Endodermal cell (in vitro differentiated cells): ENCODE results near the gene PYGO2. TPM values are rescaled to one million over a fixed set of nuclear protein-coding genes. Genes with fewer than 3 reads are reported as not detected.

ENCODE experiments used
- DNase-seq: peaks from one replicate; pipeline ENCODE4 v3.0.0-alpha.2; 2017
- H3K27ac ChIP-seq: 2 replicates; pipeline ENCODE4 v1.5.1; 2013; ENCODE audit warnings: mild to moderate bottlenecking, low read depth, low read length, moderate library complexity
- H3K27me3 ChIP-seq: 2 replicates; pipeline ENCODE4 v1.6.1; 2013; ENCODE audit warnings: mild to moderate bottlenecking, low read length, moderate library complexity; ENCODE audit not compliant: insufficient read depth, control insufficient read depth, poor library complexity, severe bottlenecking
- H3K36me3 ChIP-seq: 2 replicates; pipeline ENCODE4 v1.7.0; 2013; ENCODE audit warnings: mild to moderate bottlenecking, low read length, moderate library complexity; ENCODE audit not compliant: control insufficient read depth, insufficient read depth
- H3K4me1 ChIP-seq: one replicate; pipeline ENCODE4 v1.7.0; 2013; ENCODE audit warnings: low read length; ENCODE audit not compliant: control insufficient read depth, insufficient read depth
- H3K4me3 ChIP-seq: 2 replicates; pipeline ENCODE4 v1.5.1; 2013; ENCODE audit warnings: mild to moderate bottlenecking, low read length, moderate library complexity
- H3K9ac ChIP-seq: 2 replicates; pipeline ENCODE4 v1.6.1; 2013; ENCODE audit warnings: mild to moderate bottlenecking, low read length, moderate library complexity; ENCODE audit not compliant: poor library complexity, severe bottlenecking; ENCODE audit errors: extremely low read depth
- H3K9me3 ChIP-seq: 2 replicates; pipeline ENCODE4 v1.6.1; 2013; ENCODE audit warnings: mild to moderate bottlenecking, low read length, moderate library complexity; ENCODE audit not compliant: control insufficient read depth
- H3K27ac Mint-ChIP-seq: 2 replicates; pipeline ENCODE4 v1.8.0; 2020; ENCODE audit warnings: mixed read lengths
- H3K27me3 Mint-ChIP-seq: 2 replicates; pipeline ENCODE4 v1.8.0; 2021; ENCODE audit warnings: mild to moderate bottlenecking, mixed read lengths; ENCODE audit not compliant: insufficient read depth
- H3K36me3 Mint-ChIP-seq: 2 replicates; pipeline ENCODE4 v1.8.0; 2020; ENCODE audit warnings: low read depth, mixed read lengths
- H3K4me1 Mint-ChIP-seq: 2 replicates; pipeline ENCODE4 v1.8.0; 2020; ENCODE audit warnings: mixed read lengths
- H3K4me3 Mint-ChIP-seq: 2 replicates; pipeline ENCODE4 v1.8.0; 2020; ENCODE audit warnings: mild to moderate bottlenecking, moderate library complexity, mixed read lengths
- H3K9me3 Mint-ChIP-seq: 2 replicates; pipeline ENCODE4 v1.8.0; 2020; ENCODE audit warnings: mild to moderate bottlenecking, mixed read lengths
- CTCF ChIP-seq: fragments of 200-600 bp; sonication (generic); conservative IDR thresholded peaks from 2 replicates; pipeline ENCODE4 v1.5.0; 2021; ENCODE audit warnings: antibody characterized with exemption, mild to moderate bottlenecking
- WGBS, 2 experiments: methylation state at CpG; one replicate each; pipeline versions ENCODE4 v1.1.5 to v1.1.7; 2013; ENCODE audit warnings: missing lambda C conversion rate in 2 of 2, mixed read lengths in 1 of 2; ENCODE audit not compliant: insufficient coverage in 1 of 2, insufficient read length in 1 of 2; 5-methylcytosine and 5-hydroxymethylcytosine counted together
- total RNA-seq, 2 donors: library from RNA; stranded (reverse); fragmentation: NEBNext Ultra II Directional in 1 of 2; extraction: Animal tissue kit (Norgen Biotek cat#: 25700) in 1 of 2; gene quantifications; 2 replicates in 1 of 2; 3 replicates in 1 of 2; pipeline ENCODE4 v1.2.1, GENCODE V29; 2021

Gene PYGO2
- total RNA-seq, 2 donors from 2014 or later: 33.4 to 40.4 TPM

- WGBS, 2 experiments: 1 to 3% methylated on average over 28 to 36 of the region's 36 CpGs
- H3K4me3 ChIP-seq: peak overlapping the region; percentile 93
- peak overlapping the region; percentile 100 for H3K27ac ChIP-seq
- Mint-ChIP-seq H3K27ac (peak overlapping the region; percentile 100), H3K9me3 (no peaks in the 10 kb centered on the region), H3K4me3 (peak overlapping the region; percentile 81), H3K4me1 (peaks cover 22% of the 10 kb centered on the region), H3K36me3 (no peaks in the 10 kb centered on the region), H3K27me3 (peaks cover 2% of the 10 kb centered on the region)
- no peak for DNase-seq
- peak overlapping the region; percentile 99 for H3K9ac ChIP-seq
- TF ChIP-seq CTCF: peak; percentile 18
- no peaks in the 10 kb centered on the region for H3K27me3 ChIP-seq
- no peaks in the 10 kb centered on the region for H3K4me1 ChIP-seq
- no peaks in the 10 kb centered on the region for H3K36me3 ChIP-seq
- H3K9me3 ChIP-seq: no peaks in the 10 kb centered on the region
Measured at GRCh38 chr1:154937085-154937987, 24.2 kb downstream of the PYGO2 start.

- Mint-ChIP-seq H3K27me3 (peaks cover 2% of the 10 kb centered on the region), H3K36me3 (no peaks in the 10 kb centered on the region), H3K9me3 (no peaks in the 10 kb centered on the region), H3K4me3 (peak within 1 kb of the TSS; percentile 81), H3K27ac (peak within 1 kb of the TSS; percentile 100), H3K4me1 (peaks cover 22% of the 10 kb centered on the region)
- H3K4me3 ChIP-seq: peak within 1 kb of the TSS; percentile 93
- WGBS, 2 experiments: 0% methylated on average over 22 to 45 of the region's 45 CpGs
- TF ChIP-seq CTCF: peak; percentile 47
- no peaks in the 10 kb centered on the region for H3K9me3 ChIP-seq
- H3K9ac ChIP-seq: peak within 1 kb of the TSS; percentile 99
- H3K27ac ChIP-seq: peak within 1 kb of the TSS; percentile 100
- H3K27me3 ChIP-seq: no peaks in the 10 kb centered on the region
- peak; percentile 97 for DNase-seq
- no peaks in the 10 kb centered on the region for H3K4me1 ChIP-seq
- no peaks in the 10 kb centered on the region for H3K36me3 ChIP-seq
Measured at GRCh38 chr1:154936555-154937084, 25.0 kb downstream of the PYGO2 start, which contains the start of gene PMVK. Gene PMVK, minus strand, starts transcription at chr1:154936719. Its CDS starts 34 bp downstream, at chr1:154936685.

GRCh38 chr1:154935749-154936554, 25.6 kb downstream of the PYGO2 start:
- WGBS, 2 experiments: 55 to 69% methylated on average over 17 to 27 of the region's 27 CpGs
- Histone ChIP-seq H3K27ac (peak overlapping the region; percentile 100), H3K27me3 (no peaks in the 10 kb centered on the region), H3K9me3 (no peaks in the 10 kb centered on the region), H3K4me3 (peak overlapping the region; percentile 93), H3K4me1 (no peaks in the 10 kb centered on the region), H3K36me3 (peaks cover 4% of the 10 kb centered on the region), H3K9ac (peak overlapping the region; percentile 99)
- peak overlapping the region; percentile 100 for H3K27ac Mint-ChIP-seq
- H3K4me3 Mint-ChIP-seq: peak overlapping the region; percentile 81
- peaks cover 2% of the 10 kb centered on the region for H3K27me3 Mint-ChIP-seq
- DNase-seq: no peak
- peaks cover 19% of the 10 kb centered on the region for H3K4me1 Mint-ChIP-seq
- no peaks in the 10 kb centered on the region for H3K36me3 Mint-ChIP-seq
- no peaks in the 10 kb centered on the region for H3K9me3 Mint-ChIP-seq
- no peak for TF ChIP-seq CTCF
